ENCODE results near the gene NDUFV1.
"Not testable (repeated sequence)": the region's sequence is repeated elsewhere in the genome, so short reads cannot be mapped to it uniquely, and the experiment has no call there.

NDUFV1 gene

DNA sequence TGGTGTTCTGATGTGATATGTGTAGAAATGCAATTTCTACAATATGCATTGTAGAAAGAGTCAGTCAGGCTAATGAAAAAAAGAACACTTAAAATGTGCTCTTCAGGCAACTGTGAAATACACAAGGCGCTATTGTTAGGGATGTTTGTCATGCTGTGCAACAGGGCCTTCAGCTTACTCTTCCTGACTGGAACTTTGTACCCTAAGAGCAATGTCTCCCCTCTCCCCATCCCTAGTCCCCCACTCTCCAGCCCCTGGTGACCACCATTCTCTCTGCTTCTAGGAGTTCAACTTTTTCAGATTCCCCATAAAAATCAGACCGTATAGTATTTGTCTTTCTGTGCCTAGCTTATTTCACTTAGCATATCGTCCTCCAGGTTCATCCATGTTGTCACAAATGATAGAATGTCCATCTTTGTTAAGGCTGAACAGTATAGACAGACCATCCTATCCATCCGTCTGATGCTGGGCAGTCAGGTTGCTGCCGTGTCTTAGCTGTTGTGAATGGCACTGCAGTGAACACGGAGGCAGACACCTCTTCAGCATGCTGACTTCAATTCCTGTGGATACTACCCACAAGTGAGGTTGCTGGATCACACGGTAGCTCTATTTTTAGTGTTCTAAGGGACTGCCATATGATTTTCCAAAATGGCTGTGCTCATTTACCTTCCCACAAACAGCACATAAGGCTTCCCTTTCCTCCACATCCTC, 10.7 kb downstream of the NDUFV1 start:
- Histone ChIP-seq H3K27me3 (ENCODE audit: control insufficient read depth, low read length) (peaks cover 3% of the 10 kb centered on the region), H3K9me2 (replicated peaks; ENCODE audit: control insufficient read depth, low read length) (no peaks in the 10 kb centered on the region), H3K27ac (ENCODE audit: low read depth, low read length) (no peak overlapping the region), H3K4me2 (ENCODE audit: low read length) (no peak overlapping the region), H3K9me3 (ENCODE audit: control insufficient read depth, insufficient read depth, low read length) (no peaks in the 10 kb centered on the region), H4K20me1 (ENCODE audit: control insufficient read depth, insufficient read depth, low read depth, low read length) (no peaks in the 10 kb centered on the region), H3K36me3 (ENCODE audit: control insufficient read depth, low read length) (peaks cover 11% of the 10 kb centered on the region), H3K4me3 (ENCODE audit: low read length) (no peak overlapping the region), H3K4me1 (ENCODE audit: control insufficient read depth, low read length) (peaks cover 39% of the 10 kb centered on the region), H3F3A (ENCODE audit: control insufficient read depth, insufficient read depth) (peaks cover 8% of the 10 kb centered on the region), H3K79me2 (ENCODE audit: control insufficient read depth, low read length) (no peaks in the 10 kb centered on the region)
- no peak for TF ChIP-seq EZH2phosphoT487 (IDR thresholded peaks at IDR 0.05; ENCODE audit: borderline replicate concordance, low read length)
- TF ChIP-seq, protein P1, sequence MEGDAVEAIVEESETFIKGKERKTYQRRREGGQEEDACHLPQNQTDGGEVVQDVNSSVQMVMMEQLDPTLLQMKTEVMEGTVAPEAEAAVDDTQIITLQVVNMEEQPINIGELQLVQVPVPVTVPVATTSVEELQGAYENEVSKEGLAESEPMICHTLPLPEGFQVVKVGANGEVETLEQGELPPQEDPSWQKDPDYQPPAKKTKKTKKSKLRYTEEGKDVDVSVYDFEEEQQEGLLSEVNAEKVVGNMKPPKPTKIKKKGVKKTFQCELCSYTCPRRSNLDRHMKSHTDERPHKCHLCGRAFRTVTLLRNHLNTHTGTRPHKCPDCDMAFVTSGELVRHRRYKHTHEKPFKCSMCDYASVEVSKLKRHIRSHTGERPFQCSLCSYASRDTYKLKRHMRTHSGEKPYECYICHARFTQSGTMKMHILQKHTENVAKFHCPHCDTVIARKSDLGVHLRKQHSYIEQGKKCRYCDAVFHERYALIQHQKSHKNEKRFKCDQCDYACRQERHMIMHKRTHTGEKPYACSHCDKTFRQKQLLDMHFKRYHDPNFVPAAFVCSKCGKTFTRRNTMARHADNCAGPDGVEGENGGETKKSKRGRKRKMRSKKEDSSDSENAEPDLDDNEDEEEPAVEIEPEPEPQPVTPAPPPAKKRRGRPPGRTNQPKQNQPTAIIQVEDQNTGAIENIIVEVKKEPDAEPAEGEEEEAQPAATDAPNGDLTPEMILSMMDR (IDR thresholded peaks at IDR 0.05; ENCODE audit: low read depth, low read length, poor library complexity, severe bottlenecking) = no peak

DNA sequence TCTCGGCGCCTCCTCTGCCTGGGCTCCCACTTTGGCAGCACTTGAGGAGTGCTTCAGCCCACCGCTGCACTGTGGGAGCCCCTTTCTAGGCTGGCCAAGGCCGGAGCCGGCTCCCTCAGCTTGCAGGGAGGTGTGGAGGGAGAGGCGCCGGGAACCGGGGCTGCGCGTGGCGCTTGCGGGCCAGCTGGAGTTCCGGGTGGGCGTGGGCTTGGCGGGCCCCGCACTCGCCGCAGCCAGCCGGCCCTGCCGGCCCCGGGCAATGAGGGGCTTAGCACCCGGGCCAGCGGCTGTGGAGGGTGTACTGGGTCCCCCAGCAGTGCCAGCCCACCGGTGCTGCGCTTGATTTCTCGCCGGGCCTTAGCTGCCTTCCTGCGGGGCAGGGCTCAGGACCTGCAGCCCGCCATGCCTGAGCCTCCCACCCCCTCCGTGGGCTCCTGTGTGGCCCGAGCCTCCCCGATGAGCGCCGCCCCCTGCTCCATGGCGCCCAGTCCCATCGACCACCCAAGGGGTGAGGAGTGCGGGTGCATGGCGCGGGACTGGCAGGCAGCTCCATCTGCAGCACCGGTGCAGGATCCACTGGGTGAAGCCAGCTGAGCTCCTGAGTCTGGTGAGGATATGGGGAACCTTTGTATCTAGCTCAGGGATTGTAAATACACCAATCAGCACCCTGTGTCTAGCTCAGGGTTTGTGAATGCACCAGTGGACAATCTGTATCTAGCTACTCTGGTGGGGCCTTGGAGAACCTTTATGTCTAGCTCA, 12.3 kb downstream of the NDUFV1 start:
- H4K20me1 ChIP-seq (ENCODE audit: control insufficient read depth, insufficient read depth, low read depth, low read length); H3K79me2 ChIP-seq (ENCODE audit: control insufficient read depth, low read length); H3K36me3 ChIP-seq (ENCODE audit: control insufficient read depth, low read length); H3K9me2 ChIP-seq (replicated peaks; ENCODE audit: control insufficient read depth, low read length); H3K4me2 ChIP-seq (ENCODE audit: low read length); H3K9me3 ChIP-seq (ENCODE audit: control insufficient read depth, insufficient read depth, low read length); H3K27me3 ChIP-seq (ENCODE audit: control insufficient read depth, low read length); H3K27ac ChIP-seq (ENCODE audit: low read depth, low read length); H3K4me3 ChIP-seq (ENCODE audit: low read length); H3F3A ChIP-seq (ENCODE audit: control insufficient read depth, insufficient read depth): not testable (repeated sequence)
- H3K4me1 ChIP-seq (ENCODE audit: control insufficient read depth, low read length) = peaks cover 24% of the 10 kb centered on the region

GRCh38 chr11:67619683-67620618, 13.2 kb downstream of the NDUFV1 start:
- H3K79me2 ChIP-seq (ENCODE audit: control insufficient read depth, low read length); H3K27me3 ChIP-seq (ENCODE audit: control insufficient read depth, low read length); H3F3A ChIP-seq (ENCODE audit: control insufficient read depth, insufficient read depth); H3K27ac ChIP-seq (ENCODE audit: low read depth, low read length); H3K4me2 ChIP-seq (ENCODE audit: low read length); H3K36me3 ChIP-seq (ENCODE audit: control insufficient read depth, low read length); H4K20me1 ChIP-seq (ENCODE audit: control insufficient read depth, insufficient read depth, low read depth, low read length); H3K9me3 ChIP-seq (ENCODE audit: control insufficient read depth, insufficient read depth, low read length); H3K9me2 ChIP-seq (replicated peaks; ENCODE audit: control insufficient read depth, low read length); H3K4me3 ChIP-seq (ENCODE audit: low read length): not testable (repeated sequence)
- peaks cover 16% of the 10 kb centered on the region for H3K4me1 ChIP-seq (ENCODE audit: control insufficient read depth, low read length)

- H3K36me3 ChIP-seq (ENCODE audit: control insufficient read depth, low read length) = not testable (repeated sequence)
Observed at GRCh38 chr11:67620621-67621020, 13.9 kb downstream of the NDUFV1 start.

DNA sequence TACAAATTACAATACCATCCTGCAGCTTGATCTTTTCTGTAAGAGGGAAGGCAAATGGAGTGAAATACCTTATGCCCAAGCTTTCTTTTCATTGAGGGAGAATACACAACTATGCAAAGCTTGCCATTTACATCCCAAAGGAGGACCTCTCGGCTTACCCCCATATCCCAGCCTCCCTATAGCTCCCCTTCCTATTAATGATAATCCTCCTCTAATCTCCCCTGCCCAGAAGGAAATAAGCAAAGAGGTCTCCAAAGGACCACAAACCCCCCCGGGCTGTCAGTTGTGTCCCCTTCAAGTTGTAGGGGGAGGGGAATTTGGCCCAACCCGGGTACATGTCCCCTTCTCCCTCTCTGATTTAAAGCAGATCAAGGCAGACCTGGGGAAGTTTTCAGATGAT, 15.2 kb downstream of the NDUFV1 start:
- not testable (repeated sequence) for H3K9me2 ChIP-seq (replicated peaks; ENCODE audit: control insufficient read depth, low read length); H3K27ac ChIP-seq (ENCODE audit: low read depth, low read length); H3K4me3 ChIP-seq (ENCODE audit: low read length); H4K20me1 ChIP-seq (ENCODE audit: control insufficient read depth, insufficient read depth, low read depth, low read length); H3K27me3 ChIP-seq (ENCODE audit: control insufficient read depth, low read length); H3K4me2 ChIP-seq (ENCODE audit: low read length); H3K4me1 ChIP-seq (ENCODE audit: control insufficient read depth, low read length); H3K79me2 ChIP-seq (ENCODE audit: control insufficient read depth, low read length); H3K9me3 ChIP-seq (ENCODE audit: control insufficient read depth, insufficient read depth, low read length); H3K36me3 ChIP-seq (ENCODE audit: control insufficient read depth, low read length)
- H3F3A ChIP-seq (ENCODE audit: control insufficient read depth, insufficient read depth) = peaks cover 11% of the 10 kb centered on the region

More at GRCh38 chr11:67620621-67621020, 13.9 kb downstream of the NDUFV1 start:
- H3K27ac ChIP-seq (ENCODE audit: low read depth, low read length); H3K4me1 ChIP-seq (ENCODE audit: control insufficient read depth, low read length); H4K20me1 ChIP-seq (ENCODE audit: control insufficient read depth, insufficient read depth, low read depth, low read length); H3K4me3 ChIP-seq (ENCODE audit: low read length); H3K27me3 ChIP-seq (ENCODE audit: control insufficient read depth, low read length); H3K9me3 ChIP-seq (ENCODE audit: control insufficient read depth, insufficient read depth, low read length); H3K4me2 ChIP-seq (ENCODE audit: low read length); H3K9me2 ChIP-seq (replicated peaks; ENCODE audit: control insufficient read depth, low read length); H3K79me2 ChIP-seq (ENCODE audit: control insufficient read depth, low read length): not testable (repeated sequence)
- H3F3A ChIP-seq (ENCODE audit: control insufficient read depth, insufficient read depth) = peaks cover 12% of the 10 kb centered on the region

GRCh38 chr11:67622905-67623304, 16.2 kb downstream of the NDUFV1 start:
- H3K9me2 ChIP-seq (replicated peaks; ENCODE audit: control insufficient read depth, low read length); H4K20me1 ChIP-seq (ENCODE audit: control insufficient read depth, insufficient read depth, low read depth, low read length); H3K9me3 ChIP-seq (ENCODE audit: control insufficient read depth, insufficient read depth, low read length); H3K79me2 ChIP-seq (ENCODE audit: control insufficient read depth, low read length); H3K36me3 ChIP-seq (ENCODE audit: control insufficient read depth, low read length); H3F3A ChIP-seq (ENCODE audit: control insufficient read depth, insufficient read depth); H3K4me3 ChIP-seq (ENCODE audit: low read length); H3K27ac ChIP-seq (ENCODE audit: low read depth, low read length); H3K4me2 ChIP-seq (ENCODE audit: low read length); H3K4me1 ChIP-seq (ENCODE audit: control insufficient read depth, low read length); H3K27me3 ChIP-seq (ENCODE audit: control insufficient read depth, low read length): not testable (repeated sequence)
